Testis (tissue), 3 donors: ENCODE data around the gene IQGAP3. TPM values are rescaled to one million over a fixed set of nuclear protein-coding genes. Genes with fewer than 3 reads are reported as not detected.
A peak's percentile ranks its signal among the peaks of the same experiment; 100 is the strongest.

ENCODE experiments used
- DNase-seq: peaks from one replicate; pipeline ENCODE4 v3.0.0-alpha.2; 2019
- H3K27ac ChIP-seq, 2 donors: fragments of 200-600 bp; sonication (generic); one replicate each; pipeline ENCODE4 v1.5.1; 2019
- H3K27me3 ChIP-seq: fragments of 200-600 bp; sonication (generic); one replicate; pipeline ENCODE4 v1.5.1; 2019
- H3K36me3 ChIP-seq: fragments of 200-600 bp; sonication (generic); one replicate; pipeline ENCODE4 v1.5.1; 2017; ENCODE audit warnings: low read depth; ENCODE audit errors: missing control alignments
- H3K4me1 ChIP-seq: fragments of 200-600 bp; sonication (generic); one replicate; pipeline ENCODE4 v1.5.1; 2019
- H3K4me3 ChIP-seq, 2 donors: fragments of 200-600 bp; sonication (generic); one replicate each; pipeline ENCODE4 v1.5.1; 2017 to 2019
- H3K9me3 ChIP-seq: fragments of 200-600 bp; sonication (generic); one replicate; pipeline ENCODE4 v1.5.1; 2017
- CTCF ChIP-seq, 3 experiments: fragments of 450-650 bp in 2 of 3; fragments of 200-600 bp in 1 of 3; sonication (generic) in 1 of 3; IDR thresholded peaks; one replicate each; pipeline ENCODE4 v1.5.1; 2016 to 2019; ENCODE audit warnings: antibody characterized with exemption in 3 of 3, mild to moderate bottlenecking in 2 of 3, moderate library complexity in 1 of 3
- POLR2A ChIP-seq: fragments of 450-650 bp; IDR thresholded peaks from one replicate; pipeline ENCODE4 v1.6.1; 2017; ENCODE audit warnings: antibody characterized with exemption, mild to moderate bottlenecking, moderate library complexity
- WGBS, 2 donors: methylation state at CpG; one replicate each; pipeline ENCODE4 v1.1.5; 2018; 5-methylcytosine and 5-hydroxymethylcytosine counted together
- intact Hi-C: fragments of 100-400 bp; cut with DNase I; formaldehyde crosslinking; loops from one replicate; pipeline ENCODE4 v1.15.1; 2023; ENCODE audit warnings: low total_unique reads
- polyA plus RNA-seq: library from polyadenylated mRNA; stranded (reverse); fragments of 350-450 nt; fragmentation: Illumina TruSeq; extraction: RNeasy Lipid Tissue Mini Kit (QIAGEN cat#74804); gene quantifications from one replicate; pipeline ENCODE4 v1.2.3, GENCODE V29; 2014; ENCODE audit warnings: low read depth, low replicate concordance; ENCODE audit not compliant: insufficient read depth
- total RNA-seq, 2 donors: library from RNA; depleted of rRNA; stranded (reverse); fragments of >200 nt; gene quantifications; one replicate each; pipeline ENCODE4 v1.2.3, GENCODE V29; 2016

The IQGAP3 gene
- total and polyA plus RNA-seq, 3 donors from 2014 or later, result 5.6 to 13.4 (median 8.2) TPM

DNA sequence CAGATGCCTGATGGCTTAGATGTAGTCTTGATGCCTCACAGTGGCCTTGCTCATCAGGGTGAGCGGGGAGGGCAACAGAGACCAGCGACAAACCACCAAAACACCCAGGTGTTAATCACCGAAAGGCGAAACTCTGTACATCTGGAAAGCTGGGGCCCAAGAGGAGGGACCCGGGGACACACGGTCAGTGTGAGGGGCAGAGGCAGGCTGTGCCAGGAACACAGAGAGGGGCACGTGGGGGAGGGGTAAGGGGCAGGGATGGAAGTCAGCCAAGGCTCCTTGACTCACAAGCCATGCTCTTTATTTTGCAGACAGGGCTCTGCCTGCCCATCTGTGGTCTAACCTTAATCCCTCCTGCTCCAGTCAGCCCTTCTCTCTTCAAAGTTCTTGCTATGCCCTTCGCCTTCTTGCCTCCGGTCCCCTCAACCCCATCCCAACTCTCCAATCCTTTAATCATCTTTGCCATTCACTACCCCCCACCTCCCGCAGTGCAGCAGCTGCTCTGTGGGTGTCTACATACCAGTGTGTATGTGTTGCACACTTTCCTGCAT, 76.1 kb downstream of the IQGAP3 start:
- Histone ChIP-seq H3K4me1 (peaks cover 77% of the 10 kb centered on the region), H3K36me3 (no peaks in the 10 kb centered on the region), H3K27me3 (no peaks in the 10 kb centered on the region), H3K27ac (peak overlapping the region; percentile 57 to 100), H3K4me3 (no peak overlapping the region), H3K9me3 (no peaks in the 10 kb centered on the region)
- TF ChIP-seq POLR2A (no peak), CTCF (IDR thresholded peaks at IDR 0.05) (no peak)
- 56 to 61% methylated on average over 10 of the region's 10 CpGs for WGBS, 2 donors
- intact Hi-C loops, result loop anchor here (5.0 kb wide), 1 partner anchor 39 kb away; no protein-coding TSS in a partner anchor
- DNase-seq, result no peak

GRCh38 chr1:156495401-156496140, 76.8 kb downstream of the IQGAP3 start:
- Histone ChIP-seq H3K27me3 (no peaks in the 10 kb centered on the region), H3K4me1 (peaks cover 84% of the 10 kb centered on the region), H3K27ac (peak overlapping the region; percentile 57 to 100), H3K9me3 (no peaks in the 10 kb centered on the region), H3K36me3 (no peaks in the 10 kb centered on the region), H3K4me3 (no peak overlapping the region)
- TF ChIP-seq POLR2A (no peak), CTCF (IDR thresholded peaks at IDR 0.05) (no peak)
- DNase-seq, result peak; percentile 72
- 62 to 74% methylated on average over 9 of the region's 9 CpGs for WGBS, 2 donors
- intact Hi-C loops, result loop anchor here (5.0 kb wide), 1 partner anchor 38 kb away; no protein-coding TSS in a partner anchor

- DNase-seq, result no peak
- peak overlapping the region; percentile 31 to 48 for H3K27ac ChIP-seq
- no peaks in the 10 kb centered on the region for H3K36me3 ChIP-seq
- TF ChIP-seq CTCF (IDR thresholded peaks at IDR 0.05) (no peak), POLR2A (no peak)
- intact Hi-C loops, result no loop called here
- H3K4me3 ChIP-seq, result no peak overlapping the region
- H3K4me1 ChIP-seq, result peaks cover 96% of the 10 kb centered on the region
- H3K9me3 ChIP-seq, result no peaks in the 10 kb centered on the region
- WGBS, 2 donors, result 41 to 45% methylated on average over 7 of the region's 7 CpGs
- no peaks in the 10 kb centered on the region for H3K27me3 ChIP-seq
Measured at GRCh38 chr1:156494309-156494895, 78.0 kb downstream of the IQGAP3 start.

GRCh38 chr1:156493742-156494141, 78.6 kb downstream of the IQGAP3 start:
- Histone ChIP-seq H3K4me3 (no peak overlapping the region), H3K4me1 (peaks cover 100% of the 10 kb centered on the region), H3K36me3 (no peaks in the 10 kb centered on the region), H3K27me3 (no peaks in the 10 kb centered on the region), H3K27ac (peak overlapping the region; percentile 31 to 71), H3K9me3 (no peaks in the 10 kb centered on the region)
- TF ChIP-seq POLR2A, result no peak
- TF ChIP-seq CTCF (IDR thresholded peaks at IDR 0.05), result no peak
- intact Hi-C loops, result no loop called here
- no peak for DNase-seq
